Measurements from ENCODE around the gene PDP2.
"Not testable (repeated sequence)": the region's sequence is repeated elsewhere in the genome, so short reads cannot be mapped to it uniquely, and the experiment has no call there.

GRCh38 chr16:66871363-66871762 lies 9.0 kb upstream of the PDP2 start:
- not testable (repeated sequence) for TF ChIP-seq POLR2AphosphoS5 (IDR thresholded peaks at IDR 0.05); CTCF (IDR thresholded peaks at IDR 0.05); POLR2A (IDR thresholded peaks at IDR 0.05); EP300 (IDR thresholded peaks at IDR 0.05; ENCODE audit: low read depth)

All from transverse colon (tissue), 4 donors.